Middle frontal gyrus (tissue), 1 donor: ENCODE data around the gene MACROD2.
"Not testable (repeated sequence)": the region's sequence is repeated elsewhere in the genome, so short reads cannot be mapped to it uniquely, and the experiment has no call there.

Experiments
- DNase-seq: peaks from one replicate; pipeline ENCODE4 v3.0.0-alpha.2; 2015; ENCODE audit warnings: low spot score; ENCODE audit errors: extremely low spot score

The MACROD2 gene

GRCh38 chr20:14259689-14260088 lies 264.4 kb downstream of the MACROD2 start:
- DNase-seq: no peak

GRCh38 chr20:14260367-14260766 lies 265.1 kb downstream of the MACROD2 start:
- DNase-seq: no peak

DNA sequence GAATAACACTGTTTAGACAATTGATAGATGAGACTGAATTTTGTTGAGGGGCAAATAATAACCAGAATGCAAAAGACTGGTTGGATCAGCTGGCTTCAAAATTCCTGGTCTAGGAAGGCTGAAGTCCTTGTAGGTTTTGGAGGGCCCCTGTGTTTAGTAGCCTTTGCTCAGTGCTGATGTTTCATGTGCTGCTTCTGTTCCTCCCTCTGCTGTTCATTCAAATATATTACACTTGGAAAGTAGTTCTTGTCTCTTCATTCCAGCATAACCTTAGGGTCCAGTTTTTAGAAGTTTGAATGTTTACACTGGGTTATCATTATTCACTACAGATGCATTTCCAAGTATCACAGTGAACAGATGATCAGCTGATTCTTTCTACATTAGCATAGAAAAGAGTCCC lies 269.6 kb downstream of the MACROD2 start:
- no peak for DNase-seq

DNA sequence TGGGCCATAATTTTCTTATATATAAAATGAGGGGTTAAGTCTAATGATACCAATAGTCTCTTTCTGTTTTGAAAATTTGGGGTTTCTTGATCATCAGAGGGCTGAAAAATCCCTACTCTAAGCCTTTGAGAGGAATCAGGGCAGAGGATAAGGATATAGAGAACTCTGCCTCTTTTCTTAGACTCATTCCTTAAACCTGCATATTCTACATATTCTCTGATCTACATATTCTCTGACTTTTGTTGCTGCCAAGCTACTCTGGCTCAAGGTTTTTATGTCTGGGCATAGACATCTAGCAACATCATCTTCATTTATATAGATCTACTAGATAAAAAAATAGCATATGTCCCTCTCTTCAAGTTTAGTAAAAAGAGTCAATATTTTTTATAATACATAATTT lies 270.9 kb downstream of the MACROD2 start:
- DNase-seq: no peak

- not testable (repeated sequence) for DNase-seq
Measured at GRCh38 chr20:14270751-14271150, 275.4 kb downstream of the MACROD2 start.

DNA sequence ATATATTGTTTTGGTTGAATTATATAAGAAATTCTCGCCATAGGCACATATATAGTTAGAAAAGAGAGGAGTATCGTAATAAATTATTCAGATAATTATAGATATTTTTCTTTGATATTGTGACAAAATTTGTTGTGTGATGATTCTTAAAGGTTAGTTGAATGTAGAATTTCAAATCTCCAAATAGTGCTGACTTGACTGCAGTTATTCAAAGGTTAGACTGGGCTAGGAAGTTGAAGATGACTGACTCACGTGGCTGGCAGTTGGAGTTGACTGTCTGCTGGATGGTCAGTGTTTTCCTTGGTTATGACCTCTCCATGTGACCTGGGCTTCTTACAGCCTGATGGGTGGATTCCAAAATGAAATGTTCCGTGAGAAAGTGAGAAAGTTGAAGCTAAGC lies 286.8 kb downstream of the MACROD2 start:
- no peak for DNase-seq

- no peak for DNase-seq
Measured at GRCh38 chr20:14284443-14284842, 289.1 kb downstream of the MACROD2 start.

GRCh38 chr20:14288341-14289330 lies 293.3 kb downstream of the MACROD2 start:
- no peak for DNase-seq

GRCh38 chr20:14291502-14291901 lies 296.2 kb downstream of the MACROD2 start:
- DNase-seq: no peak

DNA sequence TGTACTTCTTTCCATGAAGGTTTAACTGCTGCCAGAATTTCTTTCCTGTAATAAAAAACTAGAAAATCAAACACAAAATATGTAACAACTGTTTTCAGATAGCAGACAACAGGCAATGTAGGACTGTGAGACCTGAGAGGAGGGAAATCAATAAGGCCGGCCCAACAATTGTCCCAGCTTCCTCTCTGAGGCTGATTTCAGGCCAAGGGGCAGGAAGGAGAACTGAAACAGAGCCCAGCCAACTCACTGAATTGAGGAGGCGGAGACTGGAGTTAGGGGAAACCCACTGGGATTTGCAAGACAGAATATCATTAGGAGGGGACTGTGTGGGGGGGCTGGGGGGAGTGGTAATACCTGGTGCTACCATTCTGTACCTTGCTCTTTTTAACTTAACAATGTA lies 299.9 kb downstream of the MACROD2 start:
- DNase-seq: no peak

DNA sequence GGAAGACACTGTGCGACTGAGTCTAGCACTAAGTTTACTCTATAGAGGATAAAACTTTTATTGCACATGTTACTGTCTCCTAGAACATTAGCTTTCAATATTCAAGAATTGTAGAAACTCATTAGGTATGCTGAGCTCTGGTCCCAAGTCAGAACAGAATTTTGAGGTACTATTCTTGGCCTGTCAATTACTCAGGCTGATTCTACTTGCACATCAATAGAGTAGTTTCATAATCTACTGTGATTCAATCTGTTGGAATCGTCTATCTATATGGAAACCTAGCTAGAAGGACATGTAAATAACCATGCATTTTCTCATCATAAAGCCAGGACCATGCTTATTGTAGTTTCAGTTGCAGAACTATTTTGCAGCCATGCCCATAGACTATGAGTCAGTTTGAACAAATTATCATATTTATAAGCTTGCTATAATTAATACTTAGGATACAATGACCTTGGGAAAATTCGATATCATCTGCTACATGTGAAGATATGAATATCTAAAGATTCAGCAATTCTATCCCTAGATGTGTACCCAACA lies 300.5 kb downstream of the MACROD2 start:
- no peak for DNase-seq

DNA sequence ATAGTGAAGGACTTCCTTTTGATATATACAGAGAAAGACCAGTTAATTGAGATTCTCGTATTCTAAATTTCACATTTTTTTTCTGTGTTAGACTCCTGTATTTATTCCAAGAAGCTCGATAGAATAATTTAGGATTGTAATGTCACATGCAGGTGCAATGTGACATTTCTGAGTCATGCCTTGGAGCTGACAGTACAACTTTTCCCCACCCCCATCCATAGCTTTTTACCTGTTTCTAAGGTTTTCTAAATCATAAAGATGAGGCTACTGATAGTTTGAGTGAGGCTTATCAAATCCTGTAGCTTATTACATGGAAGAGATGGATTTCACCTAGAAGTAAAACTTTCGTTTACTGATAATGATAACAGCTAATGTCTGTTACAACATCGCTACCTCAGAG lies 304.5 kb downstream of the MACROD2 start:
- no peak for DNase-seq

GRCh38 chr20:14303106-14303505 lies 307.8 kb downstream of the MACROD2 start:
- DNase-seq: no peak

GRCh38 chr20:14303651-14304050 lies 308.3 kb downstream of the MACROD2 start:
- DNase-seq: no peak

DNA sequence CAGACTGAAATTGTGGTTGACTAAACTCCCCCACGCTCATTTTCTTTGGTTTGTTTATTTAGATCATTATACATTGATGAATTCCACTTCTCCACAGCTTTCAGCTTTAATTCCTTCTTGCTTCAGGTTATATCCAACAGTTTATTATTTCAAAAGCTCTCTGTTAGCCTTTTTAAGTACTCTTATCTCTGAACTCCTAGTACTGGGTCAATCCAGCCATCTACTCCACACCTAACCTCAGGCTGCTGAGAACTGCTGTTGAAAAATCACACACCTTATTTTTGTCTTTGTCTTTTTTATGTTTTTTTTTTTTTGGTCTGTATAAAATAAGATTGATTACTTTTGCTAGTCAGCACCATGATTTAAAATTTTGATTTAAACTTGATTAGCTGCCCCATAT lies 309.2 kb downstream of the MACROD2 start:
- DNase-seq: no peak

DNA sequence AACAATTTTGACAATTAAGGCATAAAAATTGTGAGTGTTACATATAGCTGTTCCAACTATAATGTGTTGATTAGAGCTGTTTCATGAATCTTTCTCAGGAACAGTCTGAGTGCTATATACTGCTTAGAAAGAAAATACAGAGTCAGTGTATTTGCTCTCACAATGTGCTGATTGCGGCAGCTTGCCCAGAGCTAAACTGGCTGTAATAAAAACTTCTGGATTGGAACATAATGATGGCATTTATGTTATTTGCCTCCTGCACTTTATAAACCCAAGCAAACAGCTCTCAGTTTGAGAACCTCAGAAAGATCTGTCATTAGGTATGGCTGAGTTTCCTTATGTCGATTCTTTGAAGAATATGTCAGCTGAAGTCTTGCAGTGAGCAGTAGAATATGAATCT lies 312.6 kb downstream of the MACROD2 start:
- DNase-seq: no peak

GRCh38 chr20:14310977-14311627 lies 315.8 kb downstream of the MACROD2 start:
- DNase-seq: no peak

- DNase-seq: no peak
Measured at GRCh38 chr20:14312001-14312400, 316.7 kb downstream of the MACROD2 start.

DNA sequence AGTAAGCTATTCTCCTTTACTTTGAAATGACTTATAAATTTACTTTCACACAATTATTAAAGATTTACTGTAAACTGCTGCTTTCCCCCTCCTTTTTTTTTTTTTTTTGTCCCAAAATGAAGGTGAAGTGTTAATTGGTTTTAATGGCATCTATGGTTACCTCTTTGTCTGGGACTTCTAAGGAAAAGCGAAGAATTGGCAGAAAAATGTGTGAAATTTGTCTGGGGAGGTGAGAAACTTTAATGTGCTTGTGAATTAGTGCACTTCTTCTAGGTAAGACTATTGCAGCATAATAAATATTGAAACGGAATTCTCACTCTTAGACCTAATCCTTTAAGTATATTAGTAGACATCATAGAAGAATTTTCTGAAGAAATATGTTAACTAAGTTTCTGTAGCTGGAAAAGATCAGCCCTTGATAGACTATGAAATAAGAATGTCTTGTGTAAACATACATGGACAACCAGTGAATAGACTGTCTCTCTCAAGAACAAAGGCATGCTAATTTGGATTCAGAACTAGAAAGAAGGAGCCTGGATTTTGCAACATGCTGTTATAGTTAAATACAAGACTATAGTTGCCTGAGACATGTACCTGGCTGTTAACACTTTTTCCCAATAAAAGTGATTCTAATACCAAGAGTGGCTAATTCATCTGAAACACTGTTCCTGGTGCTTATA lies 318.2 kb downstream of the MACROD2 start:
- no peak for DNase-seq

GRCh38 chr20:14319704-14320103 lies 324.4 kb downstream of the MACROD2 start:
- no peak for DNase-seq

- DNase-seq: no peak
Measured at GRCh38 chr20:14331646-14332045, 336.3 kb downstream of the MACROD2 start.

- DNase-seq: no peak
Measured at GRCh38 chr20:14332866-14333265, 337.6 kb downstream of the MACROD2 start.
